Measurements from ENCODE around the gene TBC1D2B.
"Not testable (repeated sequence)": the region's sequence is repeated elsewhere in the genome, so short reads cannot be mapped to it uniquely, and the experiment has no call there.

- TF ChIP-seq CTCF (optimal IDR thresholded peaks at IDR 0.05 in 1 of 3, IDR thresholded peaks at IDR 0.05 in 1 of 3, conservative IDR thresholded peaks at IDR 0.05 in 1 of 3; ENCODE audit: extremely low read depth in 1 of 3, insufficient read depth in 2 of 3, low read length in 3 of 3); EZH2 (IDR thresholded peaks at IDR 0.05; ENCODE audit: low read length): not testable (repeated sequence)
Measured at GRCh38 chr15:77980674-77981073, 96.8 kb downstream of the TBC1D2B start.

All from keratinocyte (primary cell).